ENCODE measurements around the gene RERE.
"Not testable (repeated sequence)": the region's sequence is repeated elsewhere in the genome, so short reads cannot be mapped to it uniquely, and the experiment has no call there.

RERE gene

DNA sequence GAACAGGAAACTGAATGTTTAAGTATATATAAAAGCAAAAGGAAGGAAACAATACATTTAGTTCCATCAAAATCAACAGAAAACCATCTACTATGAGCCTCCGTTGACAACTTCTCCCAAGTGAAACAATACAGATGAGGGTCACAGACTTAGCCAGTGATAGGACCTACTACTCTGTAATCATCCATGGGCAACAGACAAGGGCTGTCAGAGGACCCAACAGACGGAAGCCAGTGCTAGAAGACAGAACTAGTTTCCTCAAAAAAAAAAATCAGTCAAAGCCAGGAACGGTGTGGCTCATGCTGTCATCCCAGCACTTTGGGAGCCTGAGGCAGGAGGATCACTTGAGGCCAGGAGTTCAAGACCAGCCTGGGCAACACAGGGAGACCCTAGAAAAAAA lies 20.6 kb downstream of the RERE start:
- DNase-seq = no peak

GRCh38 chr1:8794605-8795004 lies 22.8 kb downstream of the RERE start:
- DNase-seq = no peak

GRCh38 chr1:8791819-8792218 lies 25.6 kb downstream of the RERE start:
- DNase-seq = no peak

DNA sequence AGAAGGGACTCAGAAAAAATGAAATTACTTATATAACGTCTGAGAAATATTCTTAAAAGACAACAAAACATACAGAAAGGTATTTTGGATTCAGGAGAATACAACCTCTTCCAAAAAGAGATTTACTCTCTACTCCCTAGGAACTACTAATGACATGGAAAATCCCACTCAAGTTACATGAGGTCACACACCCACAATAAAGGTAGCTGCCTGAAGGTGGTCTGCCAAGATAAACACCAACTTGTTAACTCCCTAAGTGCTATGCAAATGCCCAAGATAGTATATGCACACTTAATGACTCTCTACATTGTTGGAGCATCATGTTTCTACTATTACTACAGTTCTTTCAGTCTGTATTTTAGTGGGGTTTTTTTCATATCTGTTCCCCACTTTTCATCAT lies 26.5 kb downstream of the RERE start:
- DNase-seq = no peak

GRCh38 chr1:8790478-8790877 lies 27.0 kb downstream of the RERE start:
- no peak for DNase-seq

DNA sequence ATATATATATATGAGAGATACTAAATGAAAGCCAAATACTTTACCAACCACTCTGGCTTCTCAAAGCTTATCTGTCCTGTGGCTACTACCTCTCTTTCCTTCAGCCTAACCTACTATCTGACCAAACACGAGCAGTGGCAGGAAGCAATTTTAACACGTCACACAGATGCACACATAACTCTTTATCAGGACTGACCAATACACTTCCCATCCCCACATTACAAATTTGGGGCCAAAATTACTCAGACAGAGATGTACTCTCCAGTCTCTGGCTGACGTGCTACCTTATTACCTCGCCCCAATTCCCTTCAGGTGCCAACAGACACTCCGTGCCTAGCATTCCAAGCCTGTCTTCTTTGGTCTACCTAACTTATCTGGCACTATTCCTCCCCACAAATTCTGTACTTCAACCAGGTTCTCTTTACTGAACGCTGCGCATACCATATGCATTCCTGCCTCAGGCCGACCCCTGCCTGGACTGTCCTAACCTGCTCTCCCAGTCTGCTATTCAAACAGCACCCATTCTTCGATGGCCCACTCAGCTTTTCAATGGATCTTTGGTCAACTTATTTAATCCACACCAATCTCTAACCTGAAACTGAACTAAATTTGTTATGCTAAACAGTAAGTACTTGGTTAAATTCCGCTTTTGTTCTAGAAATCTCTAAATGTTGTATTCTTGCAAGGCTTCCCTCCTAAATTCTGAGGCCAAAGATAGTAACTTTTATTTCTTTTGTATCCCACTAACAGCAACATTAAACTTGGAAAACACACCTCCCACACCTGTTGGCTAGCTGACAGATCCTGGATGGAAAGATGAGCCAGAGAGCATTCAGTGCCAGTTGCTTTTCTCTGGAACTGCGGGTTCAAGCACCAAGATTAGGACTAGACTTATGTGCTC lies 27.9 kb downstream of the RERE start:
- DNase-seq = no peak

- no peak for DNase-seq
These were observed 30.2 kb downstream of the RERE start for GRCh38 chr1:8787218-8787617.

- DNase-seq = not testable (repeated sequence)
These were observed 31.2 kb downstream of the RERE start for GRCh38 chr1:8786204-8786603.

GRCh38 chr1:8782955-8783354 lies 34.5 kb downstream of the RERE start:
- no peak for DNase-seq

DNA sequence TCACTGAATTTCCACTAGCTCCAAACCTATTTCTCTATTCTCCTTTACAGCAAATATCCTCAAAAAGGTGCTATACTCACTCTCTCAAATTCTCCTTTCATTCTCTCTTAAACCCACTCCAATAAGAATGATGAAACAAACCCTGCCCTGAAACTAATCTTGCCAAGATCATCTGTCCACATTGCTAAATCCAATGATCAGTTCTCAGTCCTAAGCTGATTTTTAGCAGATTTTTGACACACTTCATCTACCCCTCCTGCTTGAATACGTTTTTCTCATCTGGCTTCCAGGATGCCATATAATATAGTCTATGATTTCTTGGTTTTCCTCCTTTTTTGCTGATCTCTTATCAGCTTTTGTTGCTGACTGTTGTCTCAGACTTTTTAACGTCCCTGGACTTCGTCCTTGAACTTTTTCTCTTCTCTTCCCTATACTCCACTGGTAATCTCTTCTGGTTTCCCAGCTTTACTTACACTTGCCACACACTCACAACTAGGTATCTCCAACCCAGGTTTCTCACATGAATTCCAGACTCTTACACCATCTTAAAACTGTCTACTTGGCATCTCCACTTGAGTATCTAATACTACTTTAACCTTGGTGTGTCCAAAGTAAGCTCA lies 35.3 kb downstream of the RERE start:
- DNase-seq = no peak

GRCh38 chr1:8780405-8780804 lies 37.0 kb downstream of the RERE start:
- no peak for DNase-seq

DNA sequence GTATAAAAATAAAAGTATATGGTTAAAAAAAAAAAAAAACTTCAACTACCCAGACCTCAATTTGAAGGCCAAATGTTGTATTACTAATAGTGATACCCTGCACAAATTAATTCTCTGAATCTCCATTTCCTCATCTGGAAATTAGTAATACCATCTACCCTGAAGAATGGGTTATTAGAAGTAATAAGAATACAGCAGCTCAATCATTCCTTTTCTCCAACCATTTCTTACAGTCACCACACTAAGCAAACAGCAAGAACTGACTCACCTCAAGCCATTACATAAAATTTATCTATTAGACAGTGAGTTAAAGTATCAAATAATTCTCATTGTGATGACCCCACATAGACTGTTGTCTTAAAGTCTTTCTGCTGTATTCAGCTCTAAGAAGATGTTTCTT lies 39.6 kb downstream of the RERE start:
- DNase-seq = no peak

- DNase-seq = no peak
These were observed 41.3 kb downstream of the RERE start for GRCh38 chr1:8776104-8776503.

DNA sequence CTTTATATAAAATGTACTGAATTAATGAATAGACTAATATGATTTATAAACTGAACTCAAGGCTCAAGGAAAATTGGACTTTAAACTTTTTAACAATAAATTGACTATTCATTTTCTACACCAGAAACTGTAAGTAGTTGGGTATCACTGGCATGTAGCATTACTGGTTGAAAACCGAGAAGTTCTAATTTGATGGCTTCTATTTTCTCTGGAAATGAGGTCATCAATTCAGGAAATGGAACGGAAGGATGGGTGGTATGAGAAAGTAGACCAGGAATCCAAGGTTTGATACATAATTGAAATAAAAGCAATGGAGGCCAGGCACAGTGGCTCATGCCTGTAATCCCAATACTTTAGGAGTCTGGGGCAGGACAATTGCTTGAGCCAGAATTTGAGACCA lies 50.4 kb downstream of the RERE start:
- no peak for DNase-seq

- DNase-seq = no peak
These were observed 52.2 kb downstream of the RERE start for GRCh38 chr1:8765198-8765597.

- DNase-seq = no peak
These were observed 53.0 kb downstream of the RERE start for GRCh38 chr1:8764293-8764937.

DNA sequence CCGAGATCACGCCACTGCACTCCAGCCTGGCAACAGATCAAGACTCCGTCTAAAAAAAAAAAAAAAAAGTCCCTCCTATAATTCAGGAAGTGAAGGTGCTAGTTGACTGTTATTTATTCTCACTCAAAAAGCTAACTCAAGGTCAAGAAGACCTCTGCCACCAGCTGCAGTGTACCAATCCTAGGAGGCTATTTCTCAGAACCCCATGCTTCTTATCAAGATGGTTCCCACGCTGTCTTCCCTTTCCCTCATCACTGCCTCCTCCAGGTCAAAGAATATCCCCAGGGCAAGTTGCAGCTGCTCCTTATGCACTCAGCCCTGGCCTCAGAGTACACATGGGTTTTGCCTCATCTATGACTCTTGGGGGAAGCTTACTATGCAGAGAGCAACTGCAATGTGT lies 53.6 kb downstream of the RERE start:
- no peak for DNase-seq

DNA sequence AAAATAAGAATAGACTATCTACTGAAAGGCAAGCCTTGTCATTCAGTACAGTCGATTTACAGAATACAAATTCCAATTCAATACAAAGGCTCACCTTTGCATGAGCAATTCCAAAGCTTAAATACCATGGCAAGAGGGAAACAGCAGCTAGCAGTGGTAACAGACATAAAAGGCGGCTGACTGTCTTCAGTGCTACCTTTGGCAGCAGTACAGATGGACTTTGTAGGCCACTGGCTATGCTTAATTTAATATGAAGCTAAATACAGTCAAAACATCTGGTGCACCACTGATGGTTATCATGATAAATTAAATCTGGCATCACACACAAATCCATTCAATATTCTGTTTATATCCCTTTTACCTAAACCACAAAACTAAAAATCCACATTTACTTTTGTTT lies 62.4 kb downstream of the RERE start:
- no peak for DNase-seq

DNA sequence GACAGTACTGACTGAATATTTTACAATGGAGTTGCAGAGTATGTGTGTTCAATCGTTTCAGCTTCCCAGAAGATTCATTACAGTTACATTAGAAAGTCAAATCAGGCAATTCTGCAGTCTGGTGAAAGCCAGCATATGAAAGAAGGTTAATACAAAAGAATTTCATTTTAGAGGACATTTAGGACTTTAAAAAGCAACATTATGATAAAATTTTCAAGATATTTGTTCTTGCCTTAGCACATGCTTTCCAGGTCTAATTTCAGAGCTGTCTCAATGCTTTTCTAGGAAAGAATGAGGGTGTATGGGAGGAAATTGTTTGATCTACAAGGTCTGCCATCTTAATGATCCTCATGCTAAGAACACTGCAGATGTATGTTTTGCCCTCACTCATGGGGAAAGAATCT lies 63.2 kb downstream of the RERE start:
- no peak for DNase-seq

GRCh38 chr1:8753736-8754135 lies 63.7 kb downstream of the RERE start:
- DNase-seq = no peak

GRCh38 chr1:8752921-8753713 lies 64.3 kb downstream of the RERE start:
- no peak for DNase-seq

DNA sequence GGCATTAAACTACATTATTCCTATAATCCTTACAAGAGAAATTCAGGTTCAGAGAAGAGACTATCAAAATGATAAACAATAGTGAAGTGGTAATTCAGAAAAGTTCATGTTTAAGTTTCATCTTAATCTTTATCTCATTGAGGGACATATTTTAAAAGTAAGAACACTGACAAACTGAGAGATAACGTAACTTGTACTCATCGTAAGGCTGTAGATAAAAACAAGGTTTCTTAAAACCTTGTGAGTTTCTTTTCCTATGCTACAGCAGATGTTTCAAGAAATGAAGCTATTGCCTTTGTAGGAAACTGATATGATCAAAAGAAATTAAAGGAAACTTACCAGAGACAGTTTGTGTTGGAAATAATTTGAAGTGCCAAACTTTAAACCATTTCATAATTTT lies 65.0 kb downstream of the RERE start:
- DNase-seq = no peak

DNA sequence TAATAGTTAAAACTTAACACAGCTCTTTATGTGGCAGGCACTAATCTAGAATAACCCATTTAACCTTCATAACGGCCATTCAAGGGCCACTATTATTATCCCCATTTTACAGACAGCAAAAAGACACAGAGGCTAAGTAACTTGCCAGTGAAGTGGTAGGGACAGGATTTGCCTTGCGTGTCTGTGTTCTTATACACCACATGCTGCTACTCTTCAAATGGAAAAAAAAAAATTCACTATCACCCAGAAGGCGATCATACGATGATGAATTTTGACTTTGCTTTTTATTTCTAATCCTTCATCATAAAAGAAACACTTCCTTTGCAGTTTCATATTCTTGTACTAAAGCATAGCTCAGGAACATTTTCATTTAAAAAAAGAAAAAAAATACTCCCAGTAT lies 65.5 kb downstream of the RERE start:
- DNase-seq = no peak
